ENCODE measurements around the gene STX2. TPM values are rescaled to one million over a fixed set of nuclear protein-coding genes. Genes with fewer than 3 reads are reported as not detected.

Gene STX2
- total and polyA plus RNA-seq, 10 of the 15 experiments (the other 5 are each of a cell fraction or from before 2014, with no cell fraction given) = 6.0 to 22.2 (median 10.0) TPM

DNA sequence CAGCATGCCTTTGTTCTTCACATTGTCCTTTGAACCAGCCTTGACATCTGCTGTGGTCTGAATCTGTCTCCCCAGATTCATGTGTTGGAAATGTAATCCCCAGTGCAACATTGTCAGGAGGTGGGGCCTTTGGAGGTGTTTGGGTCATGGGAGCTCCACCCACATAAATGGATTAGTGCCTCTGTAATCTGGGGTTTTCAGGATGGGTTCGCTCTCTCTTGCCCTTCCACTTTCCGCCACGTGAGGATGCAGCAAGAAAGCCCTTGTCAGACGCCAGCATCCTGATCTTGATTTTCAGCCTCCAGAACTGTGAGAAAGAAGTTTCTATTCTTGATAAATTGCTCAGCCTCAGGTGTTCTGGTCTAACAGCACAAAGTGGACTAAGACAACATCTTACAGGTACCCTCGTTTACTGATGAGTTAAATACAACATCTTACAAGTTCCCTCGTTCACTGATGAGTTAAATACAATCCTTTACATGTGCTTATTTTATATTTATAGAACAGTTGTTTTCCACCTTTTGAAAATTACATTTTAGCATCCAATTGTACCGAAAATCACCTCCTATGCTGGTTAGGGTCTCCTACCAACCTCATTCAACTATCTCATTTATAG is 68.5 kb downstream of the STX2 start:
- Histone ChIP-seq H3K9me3 (replicated peaks; ENCODE audit: control insufficient read depth, insufficient read depth, low read length) (peaks cover 1% of the 10 kb centered on the region; the same call in 1 of the 3 replicates), H4K20me1 (ENCODE audit: control insufficient read depth, insufficient read depth) (no peaks in the 10 kb centered on the region), H3K79me2 (ENCODE audit: control insufficient read depth, insufficient read depth, low read length) (no peaks in the 10 kb centered on the region), H2AFZ (ENCODE audit: control insufficient read depth, low read depth, low read length) (no peak overlapping the region), H3K4me2 (ENCODE audit: control insufficient read depth, insufficient read depth) (no peak overlapping the region), H3K4me3 (no peak overlapping the region), H3K4me1 (ENCODE audit: control insufficient read depth, insufficient read depth, low read length) (no peaks in the 10 kb centered on the region), H3K27ac (ENCODE audit: control insufficient read depth, insufficient read depth) (no peak overlapping the region), H3K9ac (ENCODE audit: control insufficient read depth, insufficient read depth, low read length) (no peak overlapping the region), H3K36me3 (ENCODE audit: control insufficient read depth in 2 of 2, insufficient read depth in 2 of 2, low read length in 1 of 2) (no peaks in the 10 kb centered on the region), H3K27me3 (replicated peaks in 1 of 2; ENCODE audit: control insufficient read depth in 2 of 2, insufficient read depth in 2 of 2, low read length in 1 of 2) (no peaks in the 10 kb centered on the region)
- no TSS peak for BruUV-seq (replicated peaks)
- FAIRE-seq = no peak
- TF ChIP-seq HDAC6 (IDR thresholded peaks at IDR 0.05; ENCODE audit: unreplicated experiment) (no peak), IRF4 (IDR thresholded peaks at IDR 0.05; ENCODE audit: low read depth, low read length) (no peak), RAD21 (IDR thresholded peaks at IDR 0.05; ENCODE audit: insufficient read depth, low read depth, low read length) (peak; percentile 34; the same call in 1 of the 2 replicates), MTA3 (IDR thresholded peaks at IDR 0.05; ENCODE audit: borderline replicate concordance, low read length) (no peak), NFYB (IDR thresholded peaks at IDR 0.05; ENCODE audit: insufficient read depth, low read depth, low read length) (no peak), GABPA (IDR thresholded peaks at IDR 0.05; ENCODE audit: low read depth) (no peak), POU2F2 (IDR thresholded peaks at IDR 0.05; ENCODE audit: borderline replicate concordance, low read depth, low read length) (no peak), BCL11A (IDR thresholded peaks at IDR 0.05; ENCODE audit: low read depth, low read length) (no peak), SUZ12 (IDR thresholded peaks at IDR 0.05; ENCODE audit: unreplicated experiment) (no peak), YBX1 (IDR thresholded peaks at IDR 0.05) (no peak), SMARCA5 (IDR thresholded peaks at IDR 0.05) (no peak)
- TF ChIP-seq, protein P1, sequence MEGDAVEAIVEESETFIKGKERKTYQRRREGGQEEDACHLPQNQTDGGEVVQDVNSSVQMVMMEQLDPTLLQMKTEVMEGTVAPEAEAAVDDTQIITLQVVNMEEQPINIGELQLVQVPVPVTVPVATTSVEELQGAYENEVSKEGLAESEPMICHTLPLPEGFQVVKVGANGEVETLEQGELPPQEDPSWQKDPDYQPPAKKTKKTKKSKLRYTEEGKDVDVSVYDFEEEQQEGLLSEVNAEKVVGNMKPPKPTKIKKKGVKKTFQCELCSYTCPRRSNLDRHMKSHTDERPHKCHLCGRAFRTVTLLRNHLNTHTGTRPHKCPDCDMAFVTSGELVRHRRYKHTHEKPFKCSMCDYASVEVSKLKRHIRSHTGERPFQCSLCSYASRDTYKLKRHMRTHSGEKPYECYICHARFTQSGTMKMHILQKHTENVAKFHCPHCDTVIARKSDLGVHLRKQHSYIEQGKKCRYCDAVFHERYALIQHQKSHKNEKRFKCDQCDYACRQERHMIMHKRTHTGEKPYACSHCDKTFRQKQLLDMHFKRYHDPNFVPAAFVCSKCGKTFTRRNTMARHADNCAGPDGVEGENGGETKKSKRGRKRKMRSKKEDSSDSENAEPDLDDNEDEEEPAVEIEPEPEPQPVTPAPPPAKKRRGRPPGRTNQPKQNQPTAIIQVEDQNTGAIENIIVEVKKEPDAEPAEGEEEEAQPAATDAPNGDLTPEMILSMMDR (IDR thresholded peaks at IDR 0.05 in 2 of 3, conservative IDR thresholded peaks at IDR 0.05 in 1 of 3; ENCODE audit: control insufficient read depth in 2 of 3, extremely low read depth in 1 of 3, insufficient read depth in 1 of 3, low read depth in 3 of 3, low read length in 3 of 3) = peak in 2 of 3 experiments; percentile 28 to 41; a peak in 3 of 6 replicates
- TF ChIP-seq, protein P2, sequence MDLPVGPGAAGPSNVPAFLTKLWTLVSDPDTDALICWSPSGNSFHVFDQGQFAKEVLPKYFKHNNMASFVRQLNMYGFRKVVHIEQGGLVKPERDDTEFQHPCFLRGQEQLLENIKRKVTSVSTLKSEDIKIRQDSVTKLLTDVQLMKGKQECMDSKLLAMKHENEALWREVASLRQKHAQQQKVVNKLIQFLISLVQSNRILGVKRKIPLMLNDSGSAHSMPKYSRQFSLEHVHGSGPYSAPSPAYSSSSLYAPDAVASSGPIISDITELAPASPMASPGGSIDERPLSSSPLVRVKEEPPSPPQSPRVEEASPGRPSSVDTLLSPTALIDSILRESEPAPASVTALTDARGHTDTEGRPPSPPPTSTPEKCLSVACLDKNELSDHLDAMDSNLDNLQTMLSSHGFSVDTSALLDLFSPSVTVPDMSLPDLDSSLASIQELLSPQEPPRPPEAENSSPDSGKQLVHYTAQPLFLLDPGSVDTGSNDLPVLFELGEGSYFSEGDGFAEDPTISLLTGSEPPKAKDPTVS (IDR thresholded peaks at IDR 0.05; ENCODE audit: low read depth, low read length) = no peak
- CTCF ChIA-PET = no interaction called here
- DNase-seq (ENCODE audit: low read depth, low spot score) = no peak
- SMC1A ChIA-PET (ENCODE audit: uncharacterized antibody, unreplicated experiment) = interaction anchor here (0.7 to 1.0 kb wide), 2 partner anchors 19 to 32 kb away, joined by 3 read pairs; no protein-coding TSS in a partner anchor
- POLR2A ChIA-PET = no interaction called here
- intact Hi-C loops (cut with micrococcal nuclease; ENCODE audit: unreplicated experiment) = no loop called here
- in situ Hi-C loops (cut with MboI) = no loop called here
- 51% methylated on average over 7 of the region's 7 CpGs for WGBS (ENCODE audit: insufficient coverage, insufficient replicate concordance, low lambda C conversion rate, missing lambda C conversion rate)
- RAD21 ChIA-PET (ENCODE audit: unreplicated experiment) = interaction anchor here (1.0 kb wide), 1 partner anchor 29 kb away, joined by 3 read pairs; no protein-coding TSS in a partner anchor
- ATAC-seq = peak; percentile 56

All from GM12878 (cell line).